H1 (cell line): ENCODE results near the gene POTEI. TPM values are rescaled to one million over a fixed set of nuclear protein-coding genes. Genes with fewer than 3 reads are reported as not detected.
"Not testable (repeated sequence)": the region's sequence is repeated elsewhere in the genome, so short reads cannot be mapped to it uniquely, and the experiment has no call there.

ENCODE experiments used
- CTCF ChIA-PET: fragments of 300-600 bp; sonication (Branson Sonifier 250); formaldehyde crosslinking; loops from one replicate; lab custom pipeline; 2021; ENCODE audit not compliant: partially characterized antibody; lab: Charles Lee
- POLR2A ChIA-PET: fragments of 300-600 bp; sonication (Branson Sonifier 250); formaldehyde crosslinking; loops from one replicate; lab custom pipeline; 2021; ENCODE audit warnings: inconsistent platforms; ENCODE audit not compliant: partially characterized antibody; lab: Charles Lee
- DNase-seq, 2 experiments: peaks; one replicate each; pipeline versions ENCODE4 v3.0.0 to v3.0.0-alpha.2; 2010 to 2022; ENCODE audit warnings: low spot score in 2 of 2, low read depth in 1 of 2, mixed read lengths in 1 of 2
- FAIRE-seq: peaks from 2 replicates; lab custom pipeline; 2011; peaks lifted over from hg19 to GRCh38; lab: Jason Lieb, UNC
- H2AFZ ChIP-seq: 2 replicates; pipeline ENCODE4 v1.8.1; 2012; ENCODE audit warnings: low read length, inconsistent platforms
- H2AK5ac ChIP-seq: 2 replicates; pipeline ENCODE4 v1.6.1; 2013; ENCODE audit warnings: low read depth, low read length
- H2BK120ac ChIP-seq: replicated peaks from 2 replicates; pipeline ENCODE3; 2013; ENCODE audit warnings: low read depth, low read length, inconsistent platforms
- H2BK12ac ChIP-seq: 2 replicates; pipeline ENCODE4 v1.6.1; 2013; ENCODE audit warnings: low read depth, low read length
- H2BK15ac ChIP-seq: 2 replicates; pipeline ENCODE4 v1.6.1; 2013; ENCODE audit warnings: low read length
- H2BK20ac ChIP-seq: 2 replicates; pipeline ENCODE4 v1.6.1; 2013; ENCODE audit warnings: low read length
- H2BK5ac ChIP-seq: 2 replicates; pipeline ENCODE4 v1.6.1; 2013; ENCODE audit warnings: low read depth, low read length
- H3K14ac ChIP-seq: 2 replicates; pipeline ENCODE4 v1.6.1; 2013; ENCODE audit warnings: inconsistent platforms; ENCODE audit not compliant: insufficient read length
- H3K18ac ChIP-seq: 2 replicates; pipeline ENCODE4 v1.6.1; 2013; ENCODE audit warnings: low read length; ENCODE audit errors: extremely low read depth
- H3K23ac ChIP-seq: 2 replicates; pipeline ENCODE4 v1.6.1; 2013; ENCODE audit warnings: inconsistent platforms; ENCODE audit not compliant: insufficient read length
- H3K23me2 ChIP-seq: 2 replicates; pipeline ENCODE4 v1.6.1; 2013; ENCODE audit warnings: low read depth, low read length
- H3K27ac ChIP-seq: 2 replicates; pipeline ENCODE4 v1.6.1; 2011; ENCODE audit warnings: low read depth, low read length, inconsistent platforms
- H3K27me3 ChIP-seq, 4 experiments: replicated peaks in 1 of 4; 1 replicate in 1 of 4; 2 replicates in 3 of 4; pipeline versions ENCODE4 v1.6.1 to v1.8.1; 2011 to 2013; ENCODE audit warnings: low read length in 3 of 4, mild to moderate bottlenecking in 3 of 4, inconsistent platforms in 2 of 4, mixed read lengths in 2 of 4, moderate library complexity in 1 of 4; ENCODE audit not compliant: control insufficient read depth in 3 of 4, insufficient read depth in 3 of 4; ENCODE audit errors: extremely low read depth in 1 of 4
- H3K36me3 ChIP-seq, 4 experiments: 2 replicates each; pipeline versions ENCODE4 v1.6.1 to v1.8.1; 2011 to 2013; ENCODE audit warnings: mild to moderate bottlenecking in 4 of 4, low read length in 3 of 4, moderate library complexity in 2 of 4, control low read depth in 1 of 4, inconsistent platforms in 1 of 4; ENCODE audit not compliant: insufficient read depth in 4 of 4, control insufficient read depth in 2 of 4
- H3K4ac ChIP-seq: replicated peaks from 2 replicates; pipeline ENCODE3; 2013; ENCODE audit warnings: low read length, low read depth, mixed read lengths, inconsistent platforms; ENCODE audit not compliant: insufficient read length
- H3K4me1 ChIP-seq, 4 experiments: replicated peaks in 1 of 4; 1 replicate in 1 of 4; 2 replicates in 3 of 4; pipeline versions ENCODE4 v1.6.1 to v1.8.1; 2011 to 2013; ENCODE audit warnings: low read length in 3 of 4, inconsistent platforms in 2 of 4, mixed read lengths in 1 of 4; ENCODE audit not compliant: insufficient read depth in 4 of 4, control insufficient read depth in 3 of 4
- H3K4me2 ChIP-seq, 2 experiments: 2 replicates each; pipeline versions ENCODE4 v1.6.1 to v1.8.1; 2011 to 2013; ENCODE audit warnings: low read depth in 2 of 2, low read length in 2 of 2, control low read depth in 1 of 2, inconsistent platforms in 1 of 2, mild to moderate bottlenecking in 1 of 2; ENCODE audit not compliant: insufficient read depth in 1 of 2
- H3K4me3 ChIP-seq, 4 experiments: fragments of 200-600, 300-600 bp in 1 of 4; sonication (generic), shearing (Covaris generic), sonication (Bioruptor Twin) in 1 of 4; 2 replicates each; pipeline versions ENCODE4 v1.5.1 to v1.8.1; 2011 to 2016; ENCODE audit warnings: low read length in 4 of 4, low read depth in 3 of 4, control low read depth in 2 of 4, inconsistent platforms in 2 of 4, mild to moderate bottlenecking in 2 of 4, mixed read lengths in 1 of 4, moderate library complexity in 1 of 4; ENCODE audit not compliant: insufficient read depth in 2 of 4; ENCODE audit errors: extremely low read depth in 1 of 4
- H3K56ac ChIP-seq: replicated peaks from 2 replicates; pipeline ENCODE3; 2013; ENCODE audit warnings: low read depth, mild to moderate bottlenecking, mixed read lengths, low read length, inconsistent platforms; ENCODE audit not compliant: insufficient read length
- H3K79me1 ChIP-seq: 2 replicates; pipeline ENCODE4 v1.6.1; 2013; ENCODE audit warnings: low read depth, low read length, control low read depth
- H3K79me2 ChIP-seq, 2 experiments: 2 replicates each; pipeline versions ENCODE4 v1.6.1 to v1.8.1; 2012 to 2013; ENCODE audit warnings: low read length in 2 of 2, mild to moderate bottlenecking in 2 of 2, inconsistent platforms in 1 of 2; ENCODE audit not compliant: insufficient read depth in 2 of 2, control insufficient read depth in 1 of 2
- H3K9ac ChIP-seq, 4 experiments: replicated peaks in 1 of 4; 1 replicate in 1 of 4; 2 replicates in 3 of 4; pipeline versions ENCODE4 v1.6.1 to v1.8.1; 2011 to 2013; ENCODE audit warnings: low read depth in 3 of 4, low read length in 3 of 4, control low read depth in 2 of 4, mild to moderate bottlenecking in 2 of 4, moderate library complexity in 2 of 4, inconsistent platforms in 1 of 4; ENCODE audit errors: extremely low read depth in 1 of 4
- H3K9me3 ChIP-seq, 2 experiments: 2 replicates each; pipeline versions ENCODE4 v1.6.1 to v1.8.1; 2012 to 2013; ENCODE audit warnings: mild to moderate bottlenecking in 2 of 2, moderate library complexity in 2 of 2, control low read depth in 1 of 2, inconsistent platforms in 1 of 2, low read depth in 1 of 2, low read length in 1 of 2, mixed read lengths in 1 of 2; ENCODE audit not compliant: insufficient read depth in 2 of 2
- H4K20me1 ChIP-seq, 2 experiments: replicated peaks in 1 of 2; 2 replicates each; pipeline versions ENCODE3 to v1.8.1; 2011 to 2013; ENCODE audit warnings: inconsistent platforms in 2 of 2, low read length in 2 of 2, mild to moderate bottlenecking in 1 of 2; ENCODE audit not compliant: insufficient read depth in 2 of 2, control insufficient read depth in 1 of 2
- H4K5ac ChIP-seq: 2 replicates; pipeline ENCODE4 v1.6.1; 2013; ENCODE audit warnings: low read length, low read depth, mixed read lengths, inconsistent platforms; ENCODE audit not compliant: insufficient read length
- H4K8ac ChIP-seq: 2 replicates; pipeline ENCODE4 v1.8.0; 2013; ENCODE audit warnings: mild to moderate bottlenecking, moderate library complexity, low read length, inconsistent platforms; ENCODE audit not compliant: insufficient read depth; ENCODE audit errors: extremely low read depth
- H4K91ac ChIP-seq: replicated peaks from 2 replicates; pipeline ENCODE3; 2013; ENCODE audit warnings: low read length, mixed read lengths, inconsistent platforms; ENCODE audit not compliant: insufficient read length
- WGBS, 2 experiments: shearing (Covaris generic) in 1 of 2; methylation state at CpG; one replicate each; pipeline versions ENCODE4 v1.1.6 to v1.1.7; 2013 to 2015; ENCODE audit warnings: low lambda C conversion rate in 2 of 2, mixed read lengths in 2 of 2, inconsistent platforms in 1 of 2, low coverage in 1 of 2, missing lambda C conversion rate in 1 of 2; ENCODE audit not compliant: insufficient replicate concordance in 2 of 2, insufficient coverage in 1 of 2, insufficient read length in 1 of 2; ENCODE audit errors: extremely low coverage in 1 of 2, missing lambda C conversion rate in 1 of 2; 5-methylcytosine and 5-hydroxymethylcytosine counted together
- long read RNA-seq, 2 experiments: library from RNA in 1 of 2; library from capped mRNA in 1 of 2; stranded (forward); transcript quantifications; one replicate each; pipeline ENCODE4 v2.0.0, GENCODE V29; 2021; ENCODE audit warnings: inconsistent platforms in 1 of 2
- polyA minus RNA-seq, 3 experiments: library from RNA; depleted of rRNA, polyadenylated mRNA; stranded (reverse); fragments of >200 nt; gene quantifications; 1 replicate in 2 of 3; 2 replicates in 1 of 3; pipeline ENCODE4 v1.2.3, GENCODE V29; 2011
- polyA plus RNA-seq, 7 experiments: library from polyadenylated mRNA; depleted of rRNA in 3 of 7; stranded (reverse) in 5 of 7; unstranded in 2 of 7; fragments of >200 nt in 5 of 7; fragments of 200-250 nt in 2 of 7; gene quantifications; 1 replicate in 5 of 7; 2 replicates in 1 of 7; 4 replicates in 1 of 7; pipeline versions ENCODE4 v1.2.1 to v1.2.3, GENCODE V29; 2011 to 2013; ENCODE audit warnings: missing spikeins in 2 of 7, mixed read lengths in 2 of 7
- total RNA-seq: library from RNA; stranded (reverse); fragmentation: NEBNext Ultra II Directional; extraction: Animal tissue kit (Norgen Biotek cat#: 25700); gene quantifications from 2 replicates; pipeline ENCODE4 v1.2.1, GENCODE V29; 2021

The POTEI gene
- total RNA-seq: 0.19 and 0.20 TPM in 2 replicates
- polyA plus RNA-seq (2011; rRNA removed): 0.19 and 0.20 TPM in 2 replicates
- 0.19 TPM for polyA plus RNA-seq (2011; cell fraction: cytosol; rRNA removed)
- 2.1 TPM for polyA plus RNA-seq (2011; cell fraction: nucleus; rRNA removed)
- polyA plus RNA-seq (2012, experiment 1 of 2): 0.07 to 0.15 TPM (median 0.13 TPM) in 4 replicates
- polyA plus RNA-seq (2012, experiment 2 of 2): not detected
- 0.04 TPM for polyA plus RNA-seq (2013, experiment 1 of 2)
- 0.02 TPM for polyA plus RNA-seq (2013, experiment 2 of 2)
- polyA minus RNA-seq (2011; rRNA and poly(A)+ RNA removed): 2.7 and 3.5 TPM in 2 replicates
- 1.2 TPM for polyA minus RNA-seq (2011; cell fraction: cytosol; rRNA and poly(A)+ RNA removed)
- polyA minus RNA-seq (2011; cell fraction: nucleus; rRNA and poly(A)+ RNA removed): 7.1 TPM
- long read RNA-seq, experiment 1: 0 reads
- long read RNA-seq, experiment 2: 0 reads

DNA sequence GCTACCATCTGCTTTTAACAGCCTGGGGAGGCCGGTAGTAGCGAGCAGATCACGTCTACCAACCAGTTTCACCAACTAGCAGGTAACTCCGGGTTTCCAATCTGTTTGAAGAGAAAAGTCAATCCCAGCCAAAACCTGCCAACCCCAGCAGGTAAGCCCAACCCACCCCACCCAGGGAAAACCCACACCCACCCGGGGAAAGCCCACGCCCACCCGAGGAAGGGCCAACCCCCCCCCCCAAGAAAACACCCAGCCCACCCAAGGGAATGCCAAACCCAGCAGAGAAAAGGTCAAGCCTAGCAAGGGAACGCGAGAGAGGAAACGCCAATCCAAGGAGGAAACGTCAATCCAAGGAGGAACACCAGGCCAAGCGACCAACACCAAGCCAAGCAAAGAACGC lies at the start of gene POTEI:
Gene POTEI, minus strand, starts transcription at position 101 of the 400 bp plus-strand sequence. Its CDS starts 93 bp downstream, at position 8.
- H3K79me2 ChIP-seq, H4K20me1 ChIP-seq, H3K9ac ChIP-seq, H3K23ac ChIP-seq, DNase-seq, H2AK5ac ChIP-seq, H2BK120ac ChIP-seq, H3K9me3 ChIP-seq, H3K4ac ChIP-seq, FAIRE-seq, H2BK5ac ChIP-seq, H4K5ac ChIP-seq, H3K36me3 ChIP-seq, H3K4me3 ChIP-seq, H3K4me2 ChIP-seq, H2AFZ ChIP-seq, H2BK20ac ChIP-seq, H4K8ac ChIP-seq, CTCF ChIA-PET, H4K91ac ChIP-seq, H3K27ac ChIP-seq, H3K23me2 ChIP-seq, H3K4me1 ChIP-seq, H3K27me3 ChIP-seq, H3K79me1 ChIP-seq, H2BK15ac ChIP-seq, H2BK12ac ChIP-seq, H3K14ac ChIP-seq, POLR2A ChIA-PET, H3K56ac ChIP-seq, H3K18ac ChIP-seq: not testable (repeated sequence)
- no CpG with 5 or more reads among the region's 13 CpGs for WGBS, 2 experiments

DNA sequence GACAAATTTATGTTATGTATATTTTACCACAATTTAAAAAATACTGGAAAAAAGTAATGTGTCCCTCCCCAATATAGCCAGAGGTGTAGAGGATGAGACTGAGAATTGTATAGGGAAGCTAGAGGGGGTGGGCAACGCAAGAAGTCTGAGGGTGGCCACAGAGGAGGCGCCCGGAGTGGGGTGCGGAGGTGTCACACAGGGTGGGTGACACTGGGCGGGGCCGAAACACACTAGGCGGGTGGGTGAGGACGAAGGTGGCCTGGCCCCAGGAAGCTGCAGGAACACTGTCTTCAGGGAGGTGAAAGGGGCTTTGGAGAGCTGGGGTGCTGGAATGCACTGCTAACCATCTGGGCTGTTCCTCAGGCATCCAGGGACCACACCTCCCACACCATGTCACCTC lies 47.3 kb upstream of the POTEI start:
- H2BK120ac ChIP-seq: not testable (repeated sequence)

More for the DNA sequence above, 47.3 kb upstream of the POTEI start:
- H3K27me3 ChIP-seq, DNase-seq, H3K4me2 ChIP-seq, FAIRE-seq, H3K14ac ChIP-seq, H4K20me1 ChIP-seq, H3K79me1 ChIP-seq, POLR2A ChIA-PET, H3K56ac ChIP-seq, H3K4me3 ChIP-seq, H2AFZ ChIP-seq, H2BK12ac ChIP-seq, CTCF ChIA-PET, H2BK5ac ChIP-seq, H2AK5ac ChIP-seq, H3K4me1 ChIP-seq, H3K79me2 ChIP-seq, H3K4ac ChIP-seq, H3K9ac ChIP-seq, H3K23ac ChIP-seq, H3K18ac ChIP-seq, H3K27ac ChIP-seq, H4K5ac ChIP-seq, H2BK20ac ChIP-seq, H3K36me3 ChIP-seq, H3K23me2 ChIP-seq, H2BK15ac ChIP-seq, H3K9me3 ChIP-seq, H4K91ac ChIP-seq, H4K8ac ChIP-seq: not testable (repeated sequence)
- no CpG with 5 or more reads among the region's 8 CpGs for WGBS, 2 experiments
